BLaER1 (cell line): ENCODE measurements around the gene TSPAN18.
A peak's percentile ranks its signal among the peaks of the same experiment; 100 is the strongest.

ENCODE experiments used
- H3K27ac ChIP-seq: shearing (Covaris generic); formaldehyde crosslinking; 2 replicates; pipeline ENCODE4 v1.8.1; 2022
- H3K27me3 ChIP-seq: shearing (Covaris generic); formaldehyde crosslinking; 2 replicates; pipeline ENCODE4 v1.8.1; 2022
- H3K36me3 ChIP-seq: shearing (Covaris generic); formaldehyde crosslinking; 2 replicates; pipeline ENCODE4 v1.8.1; 2022
- H3K4me1 ChIP-seq: shearing (Covaris generic); formaldehyde crosslinking; 2 replicates; pipeline ENCODE4 v1.8.1; 2022
- H3K4me2 ChIP-seq: shearing (Covaris generic); formaldehyde crosslinking; 2 replicates; pipeline ENCODE4 v1.8.1; 2022
- H3K4me3 ChIP-seq: shearing (Covaris generic); formaldehyde crosslinking; 2 replicates; pipeline ENCODE4 v1.8.1; 2022
- H3K9ac ChIP-seq: shearing (Covaris generic); formaldehyde crosslinking; 2 replicates; pipeline ENCODE4 v1.8.1; 2022
- H3K9me3 ChIP-seq: shearing (Covaris generic); formaldehyde crosslinking; 2 replicates; pipeline ENCODE4 v1.8.1; 2022
- H4K20me1 ChIP-seq: shearing (Covaris generic); formaldehyde crosslinking; 2 replicates; pipeline ENCODE4 v1.8.1; 2022
- Cebpa-rat ChIP-seq: shearing (Covaris generic); IDR thresholded peaks from 2 replicates; pipeline ENCODE4 v1.8.1; 2022

The TSPAN18 gene

GRCh38 chr11:44782478-44782877 lies 55.7 kb downstream of the TSPAN18 start:
- H3K27ac ChIP-seq: no peak overlapping the region
- H3K36me3 ChIP-seq: no peaks in the 10 kb centered on the region
- H3K9me3 ChIP-seq: no peaks in the 10 kb centered on the region
- no peak overlapping the region for H3K9ac ChIP-seq
- H3K4me2 ChIP-seq: no peak overlapping the region
- no peak for TF ChIP-seq Cebpa-rat
- H3K4me3 ChIP-seq: no peak overlapping the region
- no peaks in the 10 kb centered on the region for H3K27me3 ChIP-seq
- peaks cover 36% of the 10 kb centered on the region for H3K4me1 ChIP-seq
- H4K20me1 ChIP-seq: no peaks in the 10 kb centered on the region

GRCh38 chr11:44784436-44784760 lies 57.6 kb downstream of the TSPAN18 start:
- Histone ChIP-seq H4K20me1 (no peaks in the 10 kb centered on the region), H3K27ac (no peak overlapping the region), H3K27me3 (no peaks in the 10 kb centered on the region), H3K4me2 (peak overlapping the region; percentile 51), H3K36me3 (no peaks in the 10 kb centered on the region), H3K4me1 (peaks cover 30% of the 10 kb centered on the region), H3K4me3 (no peak overlapping the region), H3K9ac (no peak overlapping the region), H3K9me3 (no peaks in the 10 kb centered on the region)
- TF ChIP-seq Cebpa-rat: no peak

- Histone ChIP-seq H3K36me3 (no peaks in the 10 kb centered on the region), H3K4me2 (no peak overlapping the region), H3K4me1 (peaks cover 34% of the 10 kb centered on the region), H3K27ac (no peak overlapping the region), H3K9ac (no peak overlapping the region), H3K27me3 (no peaks in the 10 kb centered on the region), H3K4me3 (no peak overlapping the region), H4K20me1 (no peaks in the 10 kb centered on the region), H3K9me3 (no peaks in the 10 kb centered on the region)
- no peak for TF ChIP-seq Cebpa-rat
These were observed 58.1 kb downstream of the TSPAN18 start for GRCh38 chr11:44784851-44785250.

GRCh38 chr11:44785856-44786607 lies 59.3 kb downstream of the TSPAN18 start:
- Histone ChIP-seq H3K4me1 (peaks cover 34% of the 10 kb centered on the region), H3K4me2 (no peak overlapping the region), H3K4me3 (no peak overlapping the region), H3K27ac (no peak overlapping the region), H4K20me1 (no peaks in the 10 kb centered on the region), H3K27me3 (no peaks in the 10 kb centered on the region), H3K9ac (no peak overlapping the region), H3K9me3 (no peaks in the 10 kb centered on the region), H3K36me3 (no peaks in the 10 kb centered on the region)
- TF ChIP-seq Cebpa-rat: no peak

- no peak overlapping the region for H3K27ac ChIP-seq
- no peak for TF ChIP-seq Cebpa-rat
- H4K20me1 ChIP-seq: no peaks in the 10 kb centered on the region
- no peaks in the 10 kb centered on the region for H3K9me3 ChIP-seq
- H3K4me3 ChIP-seq: no peak overlapping the region
- no peaks in the 10 kb centered on the region for H3K27me3 ChIP-seq
- no peak overlapping the region for H3K9ac ChIP-seq
- H3K4me2 ChIP-seq: no peak overlapping the region
- H3K4me1 ChIP-seq: peaks cover 34% of the 10 kb centered on the region
- H3K36me3 ChIP-seq: no peaks in the 10 kb centered on the region
These were observed 60.3 kb downstream of the TSPAN18 start for GRCh38 chr11:44787070-44787469.

GRCh38 chr11:44787981-44788380 lies 61.2 kb downstream of the TSPAN18 start:
- no peak overlapping the region for H3K4me2 ChIP-seq
- H4K20me1 ChIP-seq: no peaks in the 10 kb centered on the region
- no peaks in the 10 kb centered on the region for H3K9me3 ChIP-seq
- H3K9ac ChIP-seq: no peak overlapping the region
- peaks cover 34% of the 10 kb centered on the region for H3K4me1 ChIP-seq
- H3K27me3 ChIP-seq: no peaks in the 10 kb centered on the region
- no peaks in the 10 kb centered on the region for H3K36me3 ChIP-seq
- TF ChIP-seq Cebpa-rat: no peak
- no peak overlapping the region for H3K27ac ChIP-seq
- no peak overlapping the region for H3K4me3 ChIP-seq

GRCh38 chr11:44788536-44789261 lies 61.9 kb downstream of the TSPAN18 start:
- Histone ChIP-seq H3K36me3 (no peaks in the 10 kb centered on the region), H4K20me1 (no peaks in the 10 kb centered on the region), H3K9ac (no peak overlapping the region; the same call in 1 of the 2 replicates), H3K9me3 (no peaks in the 10 kb centered on the region), H3K4me3 (no peak overlapping the region), H3K27me3 (no peaks in the 10 kb centered on the region), H3K4me1 (peaks cover 29% of the 10 kb centered on the region), H3K4me2 (peak overlapping the region; percentile 57), H3K27ac (no peak overlapping the region)
- TF ChIP-seq Cebpa-rat: no peak

GRCh38 chr11:44789496-44789895 lies 62.7 kb downstream of the TSPAN18 start:
- H4K20me1 ChIP-seq: no peaks in the 10 kb centered on the region
- no peaks in the 10 kb centered on the region for H3K36me3 ChIP-seq
- no peak for TF ChIP-seq Cebpa-rat
- H3K4me2 ChIP-seq: 0 out of 2 replicates have a peak overlapping the region, but pooled peaks have one; percentile 57
- no peak overlapping the region for H3K27ac ChIP-seq
- H3K9ac ChIP-seq: no peak overlapping the region
- H3K4me1 ChIP-seq: peaks cover 21% of the 10 kb centered on the region
- H3K4me3 ChIP-seq: no peak overlapping the region
- no peaks in the 10 kb centered on the region for H3K9me3 ChIP-seq
- no peaks in the 10 kb centered on the region for H3K27me3 ChIP-seq

- no peak for TF ChIP-seq Cebpa-rat
- H3K27ac ChIP-seq: no peak overlapping the region
These were observed 63.4 kb downstream of the TSPAN18 start for GRCh38 chr11:44790211-44790610.

GRCh38 chr11:44791316-44791925 lies 64.7 kb downstream of the TSPAN18 start:
- no peak overlapping the region for H3K4me3 ChIP-seq
- TF ChIP-seq Cebpa-rat: no peak
- no peaks in the 10 kb centered on the region for H3K27me3 ChIP-seq
- peaks cover 15% of the 10 kb centered on the region for H3K4me1 ChIP-seq
- H3K9me3 ChIP-seq: no peaks in the 10 kb centered on the region
- no peak overlapping the region for H3K4me2 ChIP-seq
- H3K9ac ChIP-seq: no peak overlapping the region
- no peak overlapping the region for H3K27ac ChIP-seq
- no peaks in the 10 kb centered on the region for H4K20me1 ChIP-seq
- no peaks in the 10 kb centered on the region for H3K36me3 ChIP-seq

More at GRCh38 chr11:44790211-44790610, 63.4 kb downstream of the TSPAN18 start:
- Histone ChIP-seq H4K20me1 (no peaks in the 10 kb centered on the region), H3K36me3 (no peaks in the 10 kb centered on the region), H3K4me1 (peaks cover 15% of the 10 kb centered on the region), H3K27me3 (no peaks in the 10 kb centered on the region), H3K4me3 (no peak overlapping the region), H3K9me3 (no peaks in the 10 kb centered on the region), H3K9ac (no peak overlapping the region), H3K4me2 (no peak overlapping the region)
